Right lung (tissue), 5 donors: Measurements from ENCODE around the gene RAP2B. TPM values are rescaled to one million over a fixed set of nuclear protein-coding genes. Genes with fewer than 3 reads are reported as not detected.
"Not testable (repeated sequence)": the region's sequence is repeated elsewhere in the genome, so short reads cannot be mapped to it uniquely, and the experiment has no call there.

Experiments
- DNase-seq, 2 donors: peaks; one replicate each; pipeline ENCODE4 v3.0.0-alpha.2; 2013
- polyA plus RNA-seq, 5 donors: library from polyadenylated mRNA; unstranded; fragments of 120-200 nt; gene quantifications; one replicate each; pipeline versions ENCODE4 v1.2.1 to v1.2.3, GENCODE V29; 2013; ENCODE audit warnings: inconsistent platforms in 1 of 5, low replicate concordance in 1 of 5; ENCODE audit not compliant: insufficient read length in 5 of 5, insufficient read depth in 1 of 5

Gene RAP2B
- polyA plus RNA-seq, 5 donors, result 18.6 to 26.2 (median 19.9) TPM

DNA sequence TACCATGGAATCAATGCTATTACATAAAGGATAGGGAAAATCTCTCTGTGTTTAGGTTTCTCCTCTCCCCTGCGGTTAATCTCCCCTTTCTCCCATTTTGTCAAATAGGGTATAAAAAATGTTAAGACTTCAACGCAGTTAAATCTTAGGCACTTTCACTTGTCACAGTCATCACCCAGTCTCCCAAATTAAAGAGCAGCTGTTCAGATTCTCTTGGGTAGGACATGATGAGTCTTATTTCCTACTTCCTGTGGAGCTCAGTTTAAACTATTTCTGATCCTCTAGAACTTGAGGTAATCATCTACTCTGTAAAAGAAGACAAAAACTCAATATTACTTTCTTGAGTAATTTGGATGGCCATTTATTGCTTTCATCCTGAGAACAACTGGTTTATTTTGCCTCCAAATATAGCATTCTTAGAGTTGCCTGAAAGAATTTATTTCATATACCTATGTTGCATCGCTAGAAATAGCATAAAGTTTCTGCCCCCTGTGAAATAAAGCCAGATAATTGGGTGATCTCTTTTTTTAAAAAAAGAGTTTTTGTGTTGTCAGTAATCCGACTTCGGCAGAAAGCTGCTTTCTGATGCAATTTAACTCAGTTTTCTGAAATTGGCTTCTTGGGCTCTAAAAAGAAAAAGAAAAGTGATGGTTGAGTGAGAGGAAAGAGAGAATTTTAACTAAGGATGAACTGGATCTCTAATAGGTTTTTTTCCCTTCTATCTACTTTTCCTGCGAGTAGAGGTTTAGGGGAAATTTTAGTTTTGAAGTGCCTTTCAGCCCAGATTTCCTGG is 20.7 kb downstream of the RAP2B start:
- DNase-seq, result no peak

DNA sequence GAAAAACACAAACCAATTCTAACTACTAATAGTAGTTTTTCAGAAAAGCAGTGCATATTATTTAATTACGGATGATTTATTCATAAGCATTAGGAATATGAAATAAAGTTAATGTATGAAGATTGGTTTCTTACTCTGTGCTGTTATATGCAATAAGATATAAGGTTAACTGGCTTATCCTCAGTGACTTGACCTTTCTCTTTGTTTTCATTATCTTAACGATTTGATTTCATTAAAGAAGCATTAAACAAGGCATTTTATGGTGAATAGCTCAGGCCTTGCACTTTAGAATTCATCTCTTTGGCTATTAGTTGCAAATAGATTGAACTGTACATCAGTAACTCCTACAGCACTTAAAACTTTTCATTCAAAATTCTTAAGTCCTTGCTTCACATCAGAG is 28.9 kb downstream of the RAP2B start:
- DNase-seq, result no peak

DNA sequence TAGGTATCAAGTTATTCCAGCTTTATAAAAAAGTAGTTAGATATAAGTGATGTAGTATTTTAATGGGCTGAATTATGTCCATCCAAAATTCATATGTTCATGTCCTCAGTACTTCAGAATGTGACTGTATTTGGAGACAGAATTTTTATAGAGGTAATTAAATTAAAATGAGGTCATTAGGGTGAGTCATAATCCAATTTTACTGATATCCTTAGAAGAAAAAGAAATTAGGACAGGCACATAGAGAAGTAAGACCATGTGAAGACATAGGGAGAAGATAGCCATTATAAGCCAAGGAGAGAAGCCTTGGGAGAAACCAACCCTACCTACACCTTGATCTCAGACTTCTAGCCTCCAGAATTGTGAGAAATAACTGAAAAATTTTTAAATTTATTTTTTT is 30.3 kb downstream of the RAP2B start:
- no peak for DNase-seq

DNA sequence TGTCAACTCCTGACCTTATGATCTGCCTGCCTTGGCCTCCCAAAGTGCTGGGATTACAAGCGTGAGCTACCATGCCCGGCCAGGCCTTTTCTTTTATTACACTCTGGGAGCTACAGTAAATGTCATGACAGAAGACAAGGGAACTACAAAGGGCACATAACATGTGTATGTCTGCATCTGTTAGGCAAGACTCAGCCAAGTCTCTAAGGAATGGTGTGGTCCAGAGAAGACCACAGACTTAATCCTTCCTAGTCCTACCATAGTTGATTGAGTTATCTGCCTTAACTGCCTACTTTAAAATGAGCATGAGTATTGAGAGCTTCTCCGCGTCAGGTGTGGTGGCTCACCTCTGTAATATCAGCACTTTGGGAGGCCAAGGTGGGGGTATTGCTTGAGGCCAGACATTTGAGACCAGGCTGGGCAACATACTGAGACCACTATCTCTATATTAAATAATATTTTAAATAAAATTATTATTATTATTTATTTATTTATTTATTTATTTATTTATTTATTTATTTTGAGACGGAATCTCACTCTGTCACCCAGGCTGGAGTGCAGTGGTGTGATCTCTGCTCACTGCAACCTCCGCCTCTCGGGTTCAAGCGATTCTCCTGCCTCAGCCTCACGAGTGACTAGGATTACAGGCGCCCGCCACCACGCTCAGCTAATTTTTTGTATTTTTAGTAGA is 31.9 kb downstream of the RAP2B start:
- DNase-seq, result not testable (repeated sequence)

DNA sequence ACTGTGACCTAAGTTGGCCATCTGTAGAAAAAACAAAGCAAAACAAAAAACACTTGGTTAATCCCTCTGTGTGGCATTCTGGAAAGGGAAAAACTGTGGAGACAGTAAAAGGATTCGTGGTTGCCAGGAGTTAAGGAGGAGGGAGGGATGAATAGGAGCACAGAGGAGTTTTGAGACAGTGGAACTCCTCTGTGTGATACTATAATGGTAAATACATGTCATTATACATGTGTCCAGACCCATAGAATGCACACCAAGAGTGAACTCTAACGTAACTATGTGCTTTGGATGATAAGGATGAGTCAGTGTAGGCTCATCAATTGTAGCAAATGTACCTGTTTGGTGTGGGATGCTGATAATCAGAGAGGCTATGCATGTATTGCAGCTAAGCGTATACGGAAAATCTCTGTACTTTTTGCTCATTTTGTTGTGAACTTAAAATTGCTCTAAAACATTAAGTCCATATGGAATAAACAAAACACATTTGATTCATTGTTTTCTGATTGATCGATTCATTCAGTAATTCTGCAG is 33.4 kb downstream of the RAP2B start:
- no peak for DNase-seq

DNA sequence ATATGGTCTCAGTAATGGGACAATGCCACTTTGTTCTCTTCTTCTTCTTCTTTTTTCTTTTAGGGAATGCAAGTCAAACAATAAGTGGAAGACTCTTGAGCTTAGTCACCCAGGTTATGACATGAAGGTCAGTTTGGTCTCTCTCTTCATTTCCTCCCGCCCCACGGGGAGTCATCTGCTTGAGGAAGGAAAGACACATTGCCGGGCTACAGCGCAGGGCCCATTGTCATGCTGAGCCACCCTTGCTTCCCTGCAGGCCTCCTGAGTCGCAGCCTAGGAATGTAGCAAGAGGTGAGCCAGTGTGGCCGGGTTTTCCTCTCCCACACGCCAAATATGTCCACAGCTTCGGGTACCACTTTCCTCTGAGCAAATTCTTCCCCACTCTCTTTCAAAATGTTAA is 47.6 kb downstream of the RAP2B start:
- no peak for DNase-seq

DNA sequence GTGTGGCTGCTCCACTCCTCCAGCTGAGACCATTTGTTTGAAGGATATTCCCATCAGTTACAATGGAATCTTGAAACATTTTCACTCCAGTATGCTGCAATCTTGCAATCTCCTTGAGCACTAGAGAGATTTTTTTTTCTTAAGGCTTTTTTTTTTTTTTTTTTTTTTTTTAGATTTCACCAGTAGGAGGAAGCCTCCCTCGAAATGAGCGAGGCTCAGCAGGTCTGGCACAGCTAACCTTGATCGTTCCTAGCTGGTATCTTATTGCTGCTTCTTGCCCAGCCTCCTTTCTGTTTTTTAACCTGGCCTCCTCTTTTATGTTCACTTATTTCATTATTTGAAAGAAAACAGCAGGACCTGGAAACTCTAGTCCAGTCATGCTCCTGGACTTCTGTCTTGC is 48.1 kb downstream of the RAP2B start:
- DNase-seq, result no peak

DNA sequence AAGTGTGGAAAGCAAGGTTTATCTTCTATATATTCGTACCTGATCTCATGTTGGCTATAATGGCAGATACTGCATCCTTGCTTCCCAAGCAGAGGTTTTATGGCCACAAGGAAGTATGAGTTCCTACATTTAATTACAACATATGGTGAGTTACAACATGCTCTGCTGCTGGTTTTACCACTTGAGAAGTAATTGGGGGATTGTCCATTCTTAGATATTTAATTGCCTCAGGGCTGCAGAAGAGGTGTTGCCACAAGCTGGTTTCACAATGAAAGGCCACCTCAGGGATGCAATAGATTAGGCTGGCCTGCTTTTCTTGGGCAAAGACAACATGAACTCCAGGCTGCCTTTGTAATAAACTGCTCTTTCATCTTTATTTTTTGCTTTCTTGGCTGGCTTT is 48.6 kb downstream of the RAP2B start:
- DNase-seq, result no peak

DNA sequence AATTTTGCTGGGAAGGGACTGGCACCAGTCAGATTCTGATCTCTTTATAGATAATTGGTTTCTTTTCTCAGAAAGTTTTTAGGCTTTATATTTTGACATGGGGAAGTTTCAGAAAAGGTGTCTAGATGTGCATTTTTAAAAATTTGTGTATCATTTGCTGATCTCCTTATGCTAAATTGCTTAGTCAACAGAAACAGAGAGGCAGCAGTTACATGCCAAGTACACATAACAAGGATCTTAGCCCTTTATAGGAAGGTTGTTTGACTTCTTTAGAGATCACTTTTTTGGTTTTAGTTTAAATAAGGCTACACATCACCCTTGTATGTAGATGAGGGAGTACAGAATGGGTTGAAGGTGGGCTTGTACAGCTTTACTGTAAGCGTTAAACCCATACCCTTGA is 53.5 kb downstream of the RAP2B start:
- DNase-seq, result no peak

DNA sequence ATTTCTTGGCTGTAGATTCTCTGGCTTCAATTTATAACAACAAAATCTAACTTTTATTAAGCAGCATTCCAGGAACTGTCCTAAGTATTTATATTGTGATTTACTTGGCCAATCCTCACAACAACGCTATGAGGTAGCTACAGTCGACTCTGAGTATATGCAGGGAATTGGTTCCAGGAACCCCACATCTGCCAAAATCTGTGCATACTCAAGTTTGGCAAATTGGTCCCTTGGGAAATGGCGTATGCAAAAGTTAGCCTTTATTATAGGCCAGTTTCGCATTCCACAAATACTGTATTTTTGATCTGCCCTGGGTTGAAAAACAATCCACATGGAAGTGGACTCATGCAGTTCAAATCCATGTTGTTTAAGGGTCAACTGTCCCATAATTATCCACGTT is 53.9 kb downstream of the RAP2B start:
- no peak for DNase-seq

DNA sequence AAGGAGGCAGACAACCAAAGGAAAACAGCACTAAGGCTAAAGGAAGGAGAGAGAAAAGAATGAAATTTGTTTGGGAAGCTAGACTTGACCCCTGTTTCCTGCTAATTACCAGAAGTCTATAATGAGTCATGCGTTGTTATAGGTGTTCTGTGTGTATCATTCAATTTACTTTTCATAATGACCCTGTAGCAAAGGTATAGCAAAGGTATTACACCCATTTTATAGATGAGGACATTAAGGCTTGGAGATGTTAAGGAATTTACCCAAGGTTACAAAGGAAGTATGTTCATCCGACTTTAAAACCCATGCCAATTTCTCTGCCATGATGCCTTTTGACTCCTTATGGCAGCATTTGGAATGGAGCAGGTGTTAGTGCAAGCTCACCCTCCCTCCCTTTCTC is 54.9 kb downstream of the RAP2B start:
- no peak for DNase-seq

DNA sequence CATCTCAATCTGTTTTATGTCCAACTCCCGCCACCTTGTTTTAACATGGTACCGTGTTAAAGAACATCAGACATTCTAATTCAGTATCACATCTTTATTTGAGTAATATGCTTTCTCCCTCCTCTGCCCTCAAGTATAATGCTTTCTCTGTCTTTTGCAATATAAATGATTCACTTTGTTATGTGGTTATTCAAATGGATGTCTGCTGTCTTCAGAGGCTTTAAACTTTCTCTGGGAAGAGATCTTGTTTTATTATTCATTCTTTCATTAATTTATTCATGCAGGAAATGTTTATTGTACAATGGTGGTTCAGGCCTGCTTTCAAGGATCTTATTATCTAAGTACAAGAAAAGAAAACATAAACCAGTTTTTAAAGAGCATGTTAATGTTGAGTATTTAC is 57.1 kb downstream of the RAP2B start:
- DNase-seq, result no peak
